ENCODE measurements around the gene ACSL6.

- TF ChIP-seq CTCF (IDR thresholded peaks at IDR 0.05) = no peak
- TF ChIP-seq POLR2A (IDR thresholded peaks at IDR 0.05) = no peak
- TF ChIP-seq EP300 (IDR thresholded peaks at IDR 0.05) = no peak
Observed at GRCh38 chr5:132017738-132018625, 6.5 kb upstream of the ACSL6 start.
